Measurements from ENCODE around the gene CCDC192.

Gene CCDC192

GRCh38 chr5:127916885-127917573, 213.8 kb downstream of the CCDC192 start:
- H3K27me3 ChIP-seq (replicated peaks), result no peaks in the 10 kb centered on the region
- in situ Hi-C loops (cut with HindIII; ENCODE audit: low pct_ligation_motif_present, low sequenced_read_pairs), result no loop called here
- DNase-seq, result no peak
- H3K4me3 ChIP-seq (ENCODE audit: low read depth, low read length), result no peak overlapping the region
- no peaks in the 10 kb centered on the region for H3K36me3 ChIP-seq (replicated peaks)
- no peak overlapping the region for H3K27ac ChIP-seq
- TF ChIP-seq CTCF (IDR thresholded peaks at IDR 0.05; ENCODE audit: low read depth, low read length, missing control alignments), result no peak

GRCh38 chr5:127919006-127919796, 216.0 kb downstream of the CCDC192 start:
- no peak for DNase-seq
- Histone ChIP-seq H3K27me3 (replicated peaks) (no peaks in the 10 kb centered on the region), H3K4me3 (ENCODE audit: low read depth, low read length) (no peak overlapping the region), H3K27ac (no peak overlapping the region), H3K36me3 (replicated peaks) (no peaks in the 10 kb centered on the region)
- in situ Hi-C loops (cut with HindIII; ENCODE audit: low pct_ligation_motif_present, low sequenced_read_pairs), result no loop called here
- no peak for TF ChIP-seq CTCF (IDR thresholded peaks at IDR 0.05; ENCODE audit: low read depth, low read length, missing control alignments)

- no peaks in the 10 kb centered on the region for H3K27me3 ChIP-seq (replicated peaks)
- no peak for TF ChIP-seq CTCF (IDR thresholded peaks at IDR 0.05; ENCODE audit: low read depth, low read length, missing control alignments)
- no peak for DNase-seq
- no peak overlapping the region for H3K4me3 ChIP-seq (ENCODE audit: low read depth, low read length)
- H3K36me3 ChIP-seq (replicated peaks), result no peaks in the 10 kb centered on the region
- no peak overlapping the region for H3K27ac ChIP-seq
- in situ Hi-C loops (cut with HindIII; ENCODE audit: low pct_ligation_motif_present, low sequenced_read_pairs), result no loop called here
Measured at GRCh38 chr5:127919818-127920217, 216.6 kb downstream of the CCDC192 start.

- no peaks in the 10 kb centered on the region for H3K27me3 ChIP-seq (replicated peaks)
- no peak overlapping the region for H3K27ac ChIP-seq
- no peak overlapping the region for H3K4me3 ChIP-seq (ENCODE audit: low read depth, low read length)
- no peak for TF ChIP-seq CTCF (IDR thresholded peaks at IDR 0.05; ENCODE audit: low read depth, low read length, missing control alignments)
- no peak for DNase-seq
- no peaks in the 10 kb centered on the region for H3K36me3 ChIP-seq (replicated peaks)
- in situ Hi-C loops (cut with HindIII; ENCODE audit: low pct_ligation_motif_present, low sequenced_read_pairs), result no loop called here
Measured at GRCh38 chr5:127920936-127921335, 217.7 kb downstream of the CCDC192 start.

- Histone ChIP-seq H3K36me3 (replicated peaks) (no peaks in the 10 kb centered on the region), H3K4me3 (ENCODE audit: low read depth, low read length) (no peak overlapping the region), H3K27me3 (replicated peaks) (no peaks in the 10 kb centered on the region), H3K27ac (no peak overlapping the region)
- in situ Hi-C loops (cut with HindIII; ENCODE audit: low pct_ligation_motif_present, low sequenced_read_pairs), result no loop called here
- no peak for DNase-seq
- TF ChIP-seq CTCF (IDR thresholded peaks at IDR 0.05; ENCODE audit: low read depth, low read length, missing control alignments), result no peak
Measured at GRCh38 chr5:127922603-127923002, 219.4 kb downstream of the CCDC192 start.
